ENCODE results near the gene DNLZ.

DNA sequence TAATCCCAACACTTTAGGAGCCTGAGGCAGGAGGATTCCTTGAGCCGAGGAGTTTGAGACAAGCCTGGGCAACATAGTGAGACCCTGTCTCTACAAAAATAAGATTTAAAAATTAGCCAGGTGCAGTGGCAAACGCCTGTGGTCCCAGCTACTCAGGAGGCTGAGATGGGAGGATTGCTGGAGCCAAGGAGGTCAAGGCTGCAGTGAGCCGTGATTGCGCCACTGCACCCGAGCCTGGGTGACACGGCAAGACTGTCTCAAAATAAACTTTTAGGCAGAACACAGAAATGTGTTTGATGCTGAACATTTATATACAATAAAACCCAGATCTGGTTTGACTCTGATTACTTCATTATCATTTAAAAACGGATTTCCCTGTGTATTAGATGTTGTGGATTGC, 41.9 kb upstream of the DNLZ start:
- no peak for TF ChIP-seq POLR2A (IDR thresholded peaks at IDR 0.05)
- TF ChIP-seq, protein P1, sequence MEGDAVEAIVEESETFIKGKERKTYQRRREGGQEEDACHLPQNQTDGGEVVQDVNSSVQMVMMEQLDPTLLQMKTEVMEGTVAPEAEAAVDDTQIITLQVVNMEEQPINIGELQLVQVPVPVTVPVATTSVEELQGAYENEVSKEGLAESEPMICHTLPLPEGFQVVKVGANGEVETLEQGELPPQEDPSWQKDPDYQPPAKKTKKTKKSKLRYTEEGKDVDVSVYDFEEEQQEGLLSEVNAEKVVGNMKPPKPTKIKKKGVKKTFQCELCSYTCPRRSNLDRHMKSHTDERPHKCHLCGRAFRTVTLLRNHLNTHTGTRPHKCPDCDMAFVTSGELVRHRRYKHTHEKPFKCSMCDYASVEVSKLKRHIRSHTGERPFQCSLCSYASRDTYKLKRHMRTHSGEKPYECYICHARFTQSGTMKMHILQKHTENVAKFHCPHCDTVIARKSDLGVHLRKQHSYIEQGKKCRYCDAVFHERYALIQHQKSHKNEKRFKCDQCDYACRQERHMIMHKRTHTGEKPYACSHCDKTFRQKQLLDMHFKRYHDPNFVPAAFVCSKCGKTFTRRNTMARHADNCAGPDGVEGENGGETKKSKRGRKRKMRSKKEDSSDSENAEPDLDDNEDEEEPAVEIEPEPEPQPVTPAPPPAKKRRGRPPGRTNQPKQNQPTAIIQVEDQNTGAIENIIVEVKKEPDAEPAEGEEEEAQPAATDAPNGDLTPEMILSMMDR (IDR thresholded peaks at IDR 0.05), result no peak

Data from adrenal gland (tissue), 5 donors.